CD4-positive, alpha-beta T cell (primary cell): ENCODE results near the gene MFSD12. TPM values are rescaled to one million over a fixed set of nuclear protein-coding genes. Genes with fewer than 3 reads are reported as not detected.

Source experiments
- ATAC-seq: fragments of 200-7000 bp; cut with Tn5 transposase; one replicate; pipeline ENCODE4 v1.10.0; 2022; ENCODE audit warnings: mild to moderate bottlenecking; ENCODE audit not compliant: poor library complexity
- CTCF ChIA-PET: fragments of 350-600 bp; sonication (Branson Sonifier 250); formaldehyde crosslinking; loops from one replicate; lab custom pipeline; 2021; ENCODE audit warnings: antibody characterized with exemption, inconsistent platforms; lab: Charles Lee
- POLR2A ChIA-PET: fragments of 350-600 bp; sonication (Branson Sonifier 250); formaldehyde crosslinking; loops from one replicate; lab custom pipeline; 2021; ENCODE audit warnings: antibody characterized with exemption, inconsistent platforms; lab: Charles Lee
- DNase-seq, 14 experiments: peaks; one replicate each; pipeline ENCODE4 v3.0.0-alpha.2; 2013 to 2020; ENCODE audit warnings: mixed read lengths in 2 of 14
- H3K27ac ChIP-seq, 2 donors: one replicate each; pipeline versions ENCODE4 v1.5.1 to v1.7.0; 2013; ENCODE audit warnings: low read length in 2 of 2, low read depth in 1 of 2, mild to moderate bottlenecking in 1 of 2
- H3K27me3 ChIP-seq, 2 experiments: 1 replicate in 1 of 2; 2 replicates in 1 of 2; pipeline versions ENCODE4 v1.6.1 to v1.7.0; 2013; ENCODE audit warnings: low read length in 2 of 2, control low read depth in 1 of 2, mild to moderate bottlenecking in 1 of 2, moderate library complexity in 1 of 2; ENCODE audit not compliant: insufficient read depth in 2 of 2, control insufficient read depth in 1 of 2
- H3K36me3 ChIP-seq: one replicate; pipeline ENCODE4 v1.6.1; 2013; ENCODE audit warnings: low read length, control low read depth; ENCODE audit not compliant: insufficient read depth
- H3K4me1 ChIP-seq: one replicate; pipeline ENCODE4 v1.6.1; 2013; ENCODE audit warnings: low read length, control low read depth; ENCODE audit not compliant: insufficient read depth
- H3K4me3 ChIP-seq: one replicate; pipeline ENCODE4 v1.5.1; 2013; ENCODE audit warnings: mild to moderate bottlenecking, low read length, moderate library complexity
- H3K9me3 ChIP-seq, 2 experiments: 1 replicate in 1 of 2; 2 replicates in 1 of 2; pipeline versions ENCODE4 v1.6.1 to v1.7.0; 2013; ENCODE audit warnings: low read length in 2 of 2, mild to moderate bottlenecking in 2 of 2, control low read depth in 1 of 2, moderate library complexity in 1 of 2; ENCODE audit not compliant: control insufficient read depth in 1 of 2, insufficient read depth in 1 of 2
- H3K27ac Mint-ChIP-seq: one replicate; pipeline ENCODE4 v1.8.0; 2020; ENCODE audit warnings: mixed read lengths
- H3K27me3 Mint-ChIP-seq: one replicate; pipeline ENCODE4 v1.8.0; 2021; ENCODE audit warnings: mixed read lengths
- H3K36me3 Mint-ChIP-seq: one replicate; pipeline ENCODE4 v1.8.0; 2021; ENCODE audit warnings: low read depth, mixed read lengths
- H3K4me1 Mint-ChIP-seq: one replicate; pipeline ENCODE4 v1.8.0; 2021; ENCODE audit warnings: low read depth, mixed read lengths
- H3K4me3 Mint-ChIP-seq: one replicate; pipeline ENCODE4 v1.8.0; 2020; ENCODE audit warnings: mild to moderate bottlenecking, mixed read lengths
- H3K9me3 Mint-ChIP-seq: one replicate; pipeline ENCODE4 v1.8.0; 2020; ENCODE audit warnings: mixed read lengths
- CTCF ChIP-seq: fragments of 200-600 bp; IDR thresholded peaks from one replicate; pipeline ENCODE4 v1.8.0; 2022; ENCODE audit warnings: antibody characterized with exemption, mild to moderate bottlenecking
- intact Hi-C, 2 experiments: fragments of 100-400 bp; cut with DNase I in 1 of 2; cut with micrococcal nuclease in 1 of 2; formaldehyde crosslinking; loops; one replicate each; pipeline versions ENCODE4 v1.15.1 to v1.9.0; 2023 to 2025; cut with DNase I, micrococcal nuclease
- total RNA-seq, 174 experiments: library from RNA in 2 of 174; stranded (reverse) in 2 of 174; gene quantifications; one replicate each; pipeline ENCODE4 v1.2.3 and lab custom pipeline; 2021 to 2026

MFSD12 gene
- total RNA-seq, 2 experiments from 2014 or later: 62.5 to 65.0 TPM

DNA sequence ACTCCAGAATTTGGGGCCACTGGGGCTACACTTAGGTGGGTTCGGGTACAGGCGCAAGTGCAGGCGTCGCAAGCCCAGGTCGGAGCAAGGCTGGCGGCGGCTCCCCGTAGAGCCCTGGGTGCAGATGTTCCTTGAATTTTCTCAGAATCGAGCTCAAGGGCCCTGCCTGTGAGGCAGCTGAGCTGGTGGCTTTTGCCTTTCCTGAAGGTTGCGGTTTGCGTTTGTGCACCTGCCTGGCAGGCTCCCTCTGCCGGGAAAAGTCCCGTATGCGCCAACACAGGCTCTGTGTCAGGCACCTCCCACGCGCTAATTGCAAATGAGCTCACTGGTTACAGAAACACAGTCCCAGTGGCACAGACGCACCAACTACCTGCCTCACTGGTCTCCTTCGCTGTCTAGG lies 62.8 kb downstream of the MFSD12 start:
- H3K27me3 Mint-ChIP-seq: no peaks in the 10 kb centered on the region
- intact Hi-C loops: no loop called here
- ChIA-PET POLR2A (interaction anchor here (0.7 kb wide), 1 partner anchor 11 kb away, joined by 3 read pairs; no protein-coding TSS in a partner anchor), CTCF (interaction anchor here (0.6 to 1.4 kb wide), 4 partner anchors 10 to 471 kb away, joined by 3 to 6 read pairs (median 3); no protein-coding TSS in a partner anchor)
- H3K4me3 ChIP-seq: no peak overlapping the region
- ATAC-seq (peak; percentile 80), DNase-seq (peak in 11 of 14 experiments; percentile 9 to 81 (median 42))
- H3K36me3 Mint-ChIP-seq: peaks cover 38% of the 10 kb centered on the region
- TF ChIP-seq CTCF: no peak
- peak overlapping the region in 1 of 2 donors; percentile 22 for H3K27ac ChIP-seq
- no peaks in the 10 kb centered on the region for H3K9me3 ChIP-seq
- H3K27ac Mint-ChIP-seq: no peak overlapping the region
- H3K9me3 Mint-ChIP-seq: no peaks in the 10 kb centered on the region
- peaks cover 38% of the 10 kb centered on the region for H3K36me3 ChIP-seq
- H3K27me3 ChIP-seq: no peaks in the 10 kb centered on the region
- peaks cover 23% of the 10 kb centered on the region for H3K4me1 ChIP-seq
- no peak overlapping the region for H3K4me3 Mint-ChIP-seq
- peaks cover 20% of the 10 kb centered on the region for H3K4me1 Mint-ChIP-seq

Other genes starting within 250 kb of the MFSD12 start
- gene NFIC, start 191.0 kb downstream of the MFSD12 start, total RNA-seq: 10 to 100 TPM; 22.1 to 22.2 TPM
- gene SMIM24, start 77.1 kb downstream of the MFSD12 start, total RNA-seq: not detected
- gene SMIM44, start 74.1 kb downstream of the MFSD12 start, total RNA-seq: not detected
- 1 to 10 TPM; 3.9 to 4.7 TPM for gene DOHH, start 56.9 kb downstream of the MFSD12 start, total RNA-seq
- 100 to 1,000 TPM; 109 to 116 TPM for gene FZR1, start 51.3 kb downstream of the MFSD12 start, total RNA-seq
- 1 to 10 TPM; 5.7 to 6.0 TPM for gene TEKTIP1, start 18.4 kb downstream of the MFSD12 start, total RNA-seq
- gene HMG20B, start 15.4 kb upstream of the MFSD12 start, total RNA-seq: 10 to 100 TPM; 34.3 to 36.6 TPM
- gene GIPC3, start 27.9 kb upstream of the MFSD12 start, total RNA-seq: 1 to 10 TPM; 1.1 TPM
- under 1 TPM; 0.47 to 0.75 TPM for gene TBXA2R, start 49.3 kb upstream of the MFSD12 start, total RNA-seq
- 10 to 100 TPM; 25.8 to 25.9 TPM for gene CACTIN, start 69.2 kb upstream of the MFSD12 start, total RNA-seq
- 10 to 100 TPM; 14.7 to 15.5 TPM for gene PIP5K1C, start 142.9 kb upstream of the MFSD12 start, total RNA-seq
- 1 to 10 TPM; 8.2 to 9.0 TPM for gene TJP3, start 150.8 kb upstream of the MFSD12 start, total RNA-seq
- 10 to 100 TPM; 45.8 to 50.0 TPM for gene APBA3, start 204.1 kb upstream of the MFSD12 start, total RNA-seq
- 10 to 100 TPM; 68.9 to 71.1 TPM for gene MRPL54, start 205.1 kb upstream of the MFSD12 start, total RNA-seq
- gene RAX2, start 214.6 kb upstream of the MFSD12 start, total RNA-seq: not detected
- 1 to 10 TPM; 9.1 to 9.4 TPM for gene MATK, start 228.8 kb upstream of the MFSD12 start, total RNA-seq